Astrocyte (in vitro differentiated cells and primary cell): Measurements from ENCODE around the gene KCNG2.

Experiments used
- EZH2 ChIP-seq: IDR thresholded peaks from 2 replicates; pipeline ENCODE4 v1.6.1; 2012; ENCODE audit warnings: mild to moderate bottlenecking, low read length, inconsistent platforms; ENCODE audit not compliant: insufficient read depth
- TF ChIP-seq, protein P1 (sequence below): IDR thresholded peaks from 2 replicates; pipeline ENCODE4 v1.5.1; 2011; ENCODE audit warnings: low read depth, mild to moderate bottlenecking, inconsistent platforms, low read length, moderate library complexity; ENCODE audit not compliant: insufficient read depth

DNA sequence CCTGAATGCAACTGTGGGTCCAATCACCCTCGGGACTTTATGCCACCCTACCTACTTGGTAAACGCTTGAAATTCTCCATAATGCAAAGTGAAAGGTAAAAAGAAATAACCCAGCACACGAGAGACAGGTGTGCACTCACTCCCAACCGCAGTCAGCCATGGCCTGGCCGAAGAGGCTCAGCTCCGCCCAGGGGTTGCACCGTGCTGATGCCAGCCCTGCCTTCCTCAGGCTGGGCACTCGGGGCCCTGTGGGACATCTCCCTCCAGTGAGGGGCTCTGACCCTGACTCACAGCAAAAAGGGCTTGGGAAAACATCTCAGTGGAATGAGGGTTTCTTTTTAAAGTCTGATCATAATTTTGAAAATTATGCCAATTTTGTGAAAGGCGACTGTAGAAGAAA is 140.5 kb downstream of the KCNG2 start:
- TF ChIP-seq EZH2 = no peak
- TF ChIP-seq, protein P1, sequence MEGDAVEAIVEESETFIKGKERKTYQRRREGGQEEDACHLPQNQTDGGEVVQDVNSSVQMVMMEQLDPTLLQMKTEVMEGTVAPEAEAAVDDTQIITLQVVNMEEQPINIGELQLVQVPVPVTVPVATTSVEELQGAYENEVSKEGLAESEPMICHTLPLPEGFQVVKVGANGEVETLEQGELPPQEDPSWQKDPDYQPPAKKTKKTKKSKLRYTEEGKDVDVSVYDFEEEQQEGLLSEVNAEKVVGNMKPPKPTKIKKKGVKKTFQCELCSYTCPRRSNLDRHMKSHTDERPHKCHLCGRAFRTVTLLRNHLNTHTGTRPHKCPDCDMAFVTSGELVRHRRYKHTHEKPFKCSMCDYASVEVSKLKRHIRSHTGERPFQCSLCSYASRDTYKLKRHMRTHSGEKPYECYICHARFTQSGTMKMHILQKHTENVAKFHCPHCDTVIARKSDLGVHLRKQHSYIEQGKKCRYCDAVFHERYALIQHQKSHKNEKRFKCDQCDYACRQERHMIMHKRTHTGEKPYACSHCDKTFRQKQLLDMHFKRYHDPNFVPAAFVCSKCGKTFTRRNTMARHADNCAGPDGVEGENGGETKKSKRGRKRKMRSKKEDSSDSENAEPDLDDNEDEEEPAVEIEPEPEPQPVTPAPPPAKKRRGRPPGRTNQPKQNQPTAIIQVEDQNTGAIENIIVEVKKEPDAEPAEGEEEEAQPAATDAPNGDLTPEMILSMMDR = no peak
